Suprapubic skin (tissue), 3 donors: ENCODE data around the gene CCDC89.

Experiments
- CTCF ChIP-seq, 2 donors: fragments of 200-600 bp in 1 of 2; fragments of 450-650 bp in 1 of 2; sonication (generic) in 1 of 2; IDR thresholded peaks; one replicate each; pipeline ENCODE4 v1.5.1; 2016 to 2019; ENCODE audit warnings: antibody characterized with exemption in 2 of 2, mild to moderate bottlenecking in 1 of 2, moderate library complexity in 1 of 2
- POLR2A ChIP-seq, 2 donors: fragments of 450-650 bp; IDR thresholded peaks; one replicate each; pipeline ENCODE4 v1.6.1; 2017; ENCODE audit warnings: antibody characterized with exemption in 2 of 2, mild to moderate bottlenecking in 2 of 2, moderate library complexity in 2 of 2

GRCh38 chr11:85652786-85653447, 33.1 kb downstream of the CCDC89 start:
- no peak for TF ChIP-seq CTCF (IDR thresholded peaks at IDR 0.05)
- no peak for TF ChIP-seq POLR2A (IDR thresholded peaks at IDR 0.05)
